ENCODE results near the gene MDM4.

- TF ChIP-seq SP1 (IDR thresholded peaks at IDR 0.05) = no peak
- TF ChIP-seq ARNT (IDR thresholded peaks at IDR 0.05) = no peak
- TF ChIP-seq BHLHE40 (IDR thresholded peaks at IDR 0.05; ENCODE audit: borderline replicate concordance) = no peak
- TF ChIP-seq SUZ12 (IDR thresholded peaks at IDR 0.05) = no peak
- no peak for TF ChIP-seq LEF1 (IDR thresholded peaks at IDR 0.05; ENCODE audit: borderline replicate concordance)
- TF ChIP-seq FOXK2 (IDR thresholded peaks at IDR 0.05) = no peak
- TF ChIP-seq FOXM1 (IDR thresholded peaks at IDR 0.05; ENCODE audit: borderline replicate concordance) = no peak
Measured at GRCh38 chr1:204495777-204496176, 20.4 kb upstream of the MDM4 start.
